ENCODE data around the gene ZBTB7A. TPM values are rescaled to one million over a fixed set of nuclear protein-coding genes. Genes with fewer than 3 reads are reported as not detected.

The ZBTB7A gene
- total RNA-seq, 2 donors from 2014 or later: 30.9 to 31.3 TPM

- Histone ChIP-seq H3K36me3 (replicated peaks in 1 of 2; ENCODE audit: insufficient read depth in 1 of 2, low read depth in 2 of 2) (peaks cover 0 to 14% of the 10 kb centered on the region in 2 donors), H3K9me3 (no peaks in the 10 kb centered on the region), H3K4me1 (peaks cover 31% of the 10 kb centered on the region), H3K27ac (peak overlapping the region; percentile 62 to 83 (median 78)), H3K27me3 (no peaks in the 10 kb centered on the region), H3K4me3 (no peak overlapping the region)
- WGBS, 2 donors: 79 to 85% methylated on average over 10 to 15 of the region's 15 CpGs
- DNase-seq: peak in 1 of 4 donors; percentile 38
- intact Hi-C loops (cut with DNase I): no loop called here
- no peak for ATAC-seq
- no peak for TF ChIP-seq CTCF (IDR thresholded peaks at IDR 0.05)
- TF ChIP-seq POLR2A (IDR thresholded peaks at IDR 0.05): no peak
Measured at GRCh38 chr19:4051175-4052101, 15.3 kb downstream of the ZBTB7A start.

DNA sequence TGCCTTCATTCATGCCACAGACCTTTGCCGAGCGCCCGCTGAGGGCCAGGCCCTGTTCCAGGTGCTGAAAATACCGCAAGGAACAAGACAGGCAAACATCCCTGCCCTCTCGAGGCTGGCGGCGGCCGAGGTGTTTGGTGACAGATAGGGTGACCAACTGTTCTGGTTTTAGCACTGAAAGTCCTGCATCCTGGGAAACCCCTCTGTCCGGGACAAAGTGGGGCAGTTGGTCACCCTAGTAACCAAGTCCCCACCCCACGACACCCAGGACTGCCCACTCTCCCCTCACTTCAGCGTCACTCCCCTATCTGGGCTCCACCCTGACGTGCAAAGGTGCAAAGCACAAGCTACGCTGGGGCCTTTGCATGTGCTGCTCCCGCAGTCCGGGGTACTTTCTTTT lies 17.3 kb downstream of the ZBTB7A start:
- peak overlapping the region in 2 of 4 donors; percentile 2 to 44 for H3K27ac ChIP-seq
- peak in 1 of 4 donors; percentile 31 for DNase-seq

DNA sequence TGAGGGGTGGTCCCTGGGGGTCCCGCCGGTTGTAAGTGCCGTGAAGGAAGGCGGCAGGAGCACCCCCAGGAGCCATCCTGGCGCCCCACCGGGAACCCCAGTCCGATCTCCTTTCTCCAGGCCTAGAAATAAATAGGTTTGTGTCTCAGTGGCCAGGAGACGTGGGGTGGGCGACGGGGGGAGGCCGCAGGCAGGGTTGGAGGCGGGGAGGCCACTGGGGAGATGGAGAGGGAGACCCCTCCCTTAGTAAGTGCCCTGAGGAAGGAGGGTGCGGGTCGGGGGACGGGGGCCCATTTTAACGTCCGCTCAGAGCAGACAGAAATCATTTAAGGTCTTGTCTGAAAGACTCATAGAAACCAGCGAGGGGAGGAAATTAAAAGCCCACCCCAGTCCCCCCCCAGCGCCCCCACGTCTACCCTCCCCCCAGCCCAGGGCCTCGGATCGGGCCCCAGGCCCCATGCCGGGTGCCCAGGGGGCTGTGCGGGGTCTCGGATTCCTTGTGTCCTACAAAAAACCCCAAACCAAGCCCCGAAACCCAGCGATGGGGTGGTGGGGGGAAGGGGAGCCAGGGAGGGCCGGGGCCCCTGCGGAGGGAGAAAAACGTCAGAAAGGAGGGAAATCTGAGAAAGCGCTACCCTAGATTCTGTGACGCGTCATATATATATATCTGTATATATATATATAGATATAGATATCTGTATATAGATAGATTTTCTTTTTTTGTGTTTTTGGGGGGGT lies 19.6 kb downstream of the ZBTB7A start:
- Histone ChIP-seq H3K4me1 (peaks cover 28% of the 10 kb centered on the region), H3K36me3 (replicated peaks in 1 of 2; ENCODE audit: insufficient read depth in 1 of 2, low read depth in 2 of 2) (peaks cover 0 to 2% of the 10 kb centered on the region in 2 donors), H3K4me3 (no peak overlapping the region), H3K27ac (no peak overlapping the region), H3K27me3 (no peaks in the 10 kb centered on the region), H3K9me3 (no peaks in the 10 kb centered on the region)
- WGBS, 2 donors: 90 to 91% methylated on average over 27 to 29 of the region's 33 CpGs
- no peak for TF ChIP-seq CTCF (IDR thresholded peaks at IDR 0.05)
- TF ChIP-seq POLR2A (IDR thresholded peaks at IDR 0.05): no peak
- intact Hi-C loops (cut with DNase I): no loop called here
- no peak for DNase-seq
- ATAC-seq: no peak

More for the DNA sequence above, 17.3 kb downstream of the ZBTB7A start:
- Histone ChIP-seq H3K4me3 (no peak overlapping the region), H3K4me1 (peaks cover 31% of the 10 kb centered on the region), H3K27me3 (no peaks in the 10 kb centered on the region), H3K36me3 (replicated peaks in 1 of 2; ENCODE audit: insufficient read depth in 1 of 2, low read depth in 2 of 2) (peaks cover 0 to 14% of the 10 kb centered on the region in 2 donors), H3K9me3 (no peaks in the 10 kb centered on the region)
- WGBS, 2 donors: 64 to 65% methylated on average over 11 to 15 of the region's 15 CpGs
- intact Hi-C loops (cut with DNase I): no loop called here
- no peak for ATAC-seq
- no peak for TF ChIP-seq POLR2A (IDR thresholded peaks at IDR 0.05)
- no peak for TF ChIP-seq CTCF (IDR thresholded peaks at IDR 0.05)

DNA sequence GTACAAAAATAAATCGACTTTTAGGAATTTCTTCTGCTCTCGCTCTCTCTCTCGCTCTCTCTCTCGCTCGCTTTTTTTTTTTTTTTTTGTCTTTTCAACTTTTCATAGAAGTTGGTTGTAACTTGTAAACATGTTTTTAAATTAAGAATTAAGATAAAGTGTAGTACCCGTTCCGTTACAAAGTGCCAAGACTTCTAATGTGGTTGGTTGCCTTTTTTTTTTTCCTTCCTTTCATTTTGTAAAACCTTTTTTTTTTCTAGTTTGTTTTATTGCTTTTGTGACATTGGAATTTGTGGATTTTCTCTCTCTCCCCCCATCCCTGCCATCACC lies 20.4 kb downstream of the ZBTB7A start:
- Histone ChIP-seq H3K27me3 (no peaks in the 10 kb centered on the region), H3K27ac (no peak overlapping the region), H3K4me1 (peaks cover 24% of the 10 kb centered on the region), H3K9me3 (no peaks in the 10 kb centered on the region), H3K36me3 (replicated peaks in 1 of 2; ENCODE audit: insufficient read depth in 1 of 2, low read depth in 2 of 2) (peaks cover 0 to 2% of the 10 kb centered on the region in 2 donors), H3K4me3 (no peak overlapping the region)
- intact Hi-C loops (cut with DNase I): no loop called here
- no peak for DNase-seq
- ATAC-seq: no peak
- TF ChIP-seq CTCF (IDR thresholded peaks at IDR 0.05) (no peak), POLR2A (IDR thresholded peaks at IDR 0.05) (no peak)
- WGBS, 2 donors: 75 to 82% methylated on average over 7 of the region's 7 CpGs
